Astrocyte (in vitro differentiated cells and primary cell): Measurements from ENCODE around the gene KRTAP10-6. TPM values are rescaled to one million over a fixed set of nuclear protein-coding genes. Genes with fewer than 3 reads are reported as not detected.
"Not testable (repeated sequence)": the region's sequence is repeated elsewhere in the genome, so short reads cannot be mapped to it uniquely, and the experiment has no call there.

Experiments
- DNase-seq: peaks from one replicate; pipeline ENCODE4 v3.0.0-alpha.2; 2010; ENCODE audit warnings: low read depth
- FAIRE-seq: peaks from 2 replicates; lab custom pipeline; 2011; peaks lifted over from hg19 to GRCh38; lab: Jason Lieb, UNC
- H2AFZ ChIP-seq: 2 replicates; pipeline ENCODE4 v1.6.0; 2012; ENCODE audit warnings: low read depth, low read length, inconsistent platforms
- H3K27ac ChIP-seq: 2 replicates; pipeline ENCODE4 v1.5.1; 2011; ENCODE audit warnings: low read depth, low read length, inconsistent platforms
- H3K27me3 ChIP-seq: 2 replicates; pipeline ENCODE4 v1.6.0; 2011; ENCODE audit warnings: low read length, inconsistent platforms; ENCODE audit not compliant: insufficient read depth
- H3K36me3 ChIP-seq: 2 replicates; pipeline ENCODE4 v1.5.1; 2011; ENCODE audit warnings: low read length, inconsistent platforms; ENCODE audit not compliant: insufficient read depth
- H3K4me1 ChIP-seq: 2 replicates; pipeline ENCODE4 v1.5.1; 2011; ENCODE audit warnings: low read length, inconsistent platforms; ENCODE audit not compliant: insufficient read depth
- H3K4me2 ChIP-seq: 2 replicates; pipeline ENCODE4 v1.6.0; 2012; ENCODE audit warnings: low read length, inconsistent platforms
- H3K4me3 ChIP-seq: 2 replicates; pipeline ENCODE4 v1.5.1; 2011; ENCODE audit warnings: low read depth, mild to moderate bottlenecking, low read length, inconsistent platforms; ENCODE audit not compliant: insufficient read depth
- H3K79me2 ChIP-seq: 2 replicates; pipeline ENCODE4 v1.6.0; 2012; ENCODE audit warnings: mild to moderate bottlenecking, low read length, inconsistent platforms; ENCODE audit not compliant: insufficient read depth
- H3K9ac ChIP-seq: 2 replicates; pipeline ENCODE4 v1.6.0; 2012; ENCODE audit warnings: mild to moderate bottlenecking, low read length, inconsistent platforms
- H3K9me3 ChIP-seq: 2 replicates; pipeline ENCODE4 v1.5.1; 2012; ENCODE audit warnings: low read depth, mild to moderate bottlenecking, low read length, inconsistent platforms; ENCODE audit not compliant: insufficient read depth
- H4K20me1 ChIP-seq: 2 replicates; pipeline ENCODE4 v1.6.0; 2012; ENCODE audit warnings: low read length, inconsistent platforms; ENCODE audit not compliant: insufficient read depth
- H3K27ac Mint-ChIP-seq: one replicate; pipeline ENCODE4 v1.8.0; 2021; ENCODE audit warnings: mild to moderate bottlenecking, mixed read lengths; ENCODE audit not compliant: unreplicated experiment
- H3K27me3 Mint-ChIP-seq: one replicate; pipeline ENCODE4 v1.8.0; 2021; ENCODE audit warnings: low read depth, mixed read lengths; ENCODE audit not compliant: unreplicated experiment
- H3K36me3 Mint-ChIP-seq: one replicate; pipeline ENCODE4 v1.8.0; 2021; ENCODE audit warnings: low read depth, mixed read lengths; ENCODE audit not compliant: unreplicated experiment
- H3K4me1 Mint-ChIP-seq: one replicate; pipeline ENCODE4 v1.8.0; 2021; ENCODE audit warnings: low read depth, mixed read lengths; ENCODE audit not compliant: unreplicated experiment
- H3K4me3 Mint-ChIP-seq: one replicate; pipeline ENCODE4 v1.8.0; 2021; ENCODE audit warnings: mild to moderate bottlenecking, moderate library complexity, mixed read lengths; ENCODE audit not compliant: unreplicated experiment
- H3K9me3 Mint-ChIP-seq: one replicate; pipeline ENCODE4 v1.8.0; 2021; ENCODE audit warnings: mild to moderate bottlenecking, mixed read lengths; ENCODE audit not compliant: unreplicated experiment
- EZH2 ChIP-seq: IDR thresholded peaks from 2 replicates; pipeline ENCODE4 v1.6.1; 2012; ENCODE audit warnings: mild to moderate bottlenecking, low read length, inconsistent platforms; ENCODE audit not compliant: insufficient read depth
- total RNA-seq: library from RNA; stranded (reverse); gene quantifications from 2 replicates; pipeline ENCODE4 v1.2.1, GENCODE V29; 2021
- TF ChIP-seq, protein P1 (sequence below): IDR thresholded peaks from 2 replicates; pipeline ENCODE4 v1.5.1; 2011; ENCODE audit warnings: low read depth, mild to moderate bottlenecking, inconsistent platforms, low read length, moderate library complexity; ENCODE audit not compliant: insufficient read depth

The KRTAP10-6 gene
- total RNA-seq, 1 donor from 2014 or later: not detected

DNA sequence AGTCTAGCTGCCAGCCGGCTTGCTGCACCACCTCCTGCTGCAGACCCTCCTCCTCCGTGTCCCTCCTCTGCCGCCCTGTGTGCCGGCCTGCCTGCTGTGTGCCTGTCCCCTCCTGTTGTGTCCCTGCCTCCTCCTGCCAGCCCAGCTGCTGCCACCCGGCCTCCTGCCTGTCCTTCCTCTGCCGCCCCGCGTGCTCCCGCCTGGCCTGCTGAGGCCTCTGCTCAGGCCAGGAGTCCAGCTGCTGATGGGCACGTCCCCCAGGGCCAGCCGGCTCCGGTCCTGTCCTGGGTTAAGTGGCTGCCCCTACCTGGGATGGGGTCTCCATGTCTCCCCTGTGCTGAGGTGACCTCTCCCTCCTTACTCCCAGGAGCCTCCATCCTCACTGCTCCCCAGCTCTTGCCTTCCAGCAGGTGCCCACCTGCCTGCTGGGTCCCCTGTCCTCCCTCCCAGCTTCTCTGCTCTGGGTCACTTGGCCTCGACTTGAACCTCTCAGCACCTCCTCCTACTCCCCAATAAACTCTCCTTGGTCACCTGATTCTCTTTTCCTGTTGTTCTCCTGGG, 20.4 kb upstream of the KRTAP10-6 start:
- H3K9ac ChIP-seq: no peak overlapping the region
- Mint-ChIP-seq H3K4me1 (no peaks in the 10 kb centered on the region), H3K27ac (no peak overlapping the region), H3K4me3 (no peak overlapping the region), H3K36me3 (peaks cover 2% of the 10 kb centered on the region), H3K9me3 (peaks cover 27% of the 10 kb centered on the region), H3K27me3 (peaks cover 21% of the 10 kb centered on the region)
- H3K4me3 ChIP-seq: no peak overlapping the region
- H3K4me2 ChIP-seq: no peak overlapping the region
- H3K4me1 ChIP-seq: no peaks in the 10 kb centered on the region
- no peaks in the 10 kb centered on the region for H3K27me3 ChIP-seq
- TF ChIP-seq, protein P1, sequence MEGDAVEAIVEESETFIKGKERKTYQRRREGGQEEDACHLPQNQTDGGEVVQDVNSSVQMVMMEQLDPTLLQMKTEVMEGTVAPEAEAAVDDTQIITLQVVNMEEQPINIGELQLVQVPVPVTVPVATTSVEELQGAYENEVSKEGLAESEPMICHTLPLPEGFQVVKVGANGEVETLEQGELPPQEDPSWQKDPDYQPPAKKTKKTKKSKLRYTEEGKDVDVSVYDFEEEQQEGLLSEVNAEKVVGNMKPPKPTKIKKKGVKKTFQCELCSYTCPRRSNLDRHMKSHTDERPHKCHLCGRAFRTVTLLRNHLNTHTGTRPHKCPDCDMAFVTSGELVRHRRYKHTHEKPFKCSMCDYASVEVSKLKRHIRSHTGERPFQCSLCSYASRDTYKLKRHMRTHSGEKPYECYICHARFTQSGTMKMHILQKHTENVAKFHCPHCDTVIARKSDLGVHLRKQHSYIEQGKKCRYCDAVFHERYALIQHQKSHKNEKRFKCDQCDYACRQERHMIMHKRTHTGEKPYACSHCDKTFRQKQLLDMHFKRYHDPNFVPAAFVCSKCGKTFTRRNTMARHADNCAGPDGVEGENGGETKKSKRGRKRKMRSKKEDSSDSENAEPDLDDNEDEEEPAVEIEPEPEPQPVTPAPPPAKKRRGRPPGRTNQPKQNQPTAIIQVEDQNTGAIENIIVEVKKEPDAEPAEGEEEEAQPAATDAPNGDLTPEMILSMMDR: no peak
- TF ChIP-seq EZH2: no peak
- no peaks in the 10 kb centered on the region for H3K36me3 ChIP-seq
- H3K9me3 ChIP-seq: peaks cover 9% of the 10 kb centered on the region
- H2AFZ ChIP-seq: no peak overlapping the region
- no peaks in the 10 kb centered on the region for H4K20me1 ChIP-seq
- no peak overlapping the region for H3K27ac ChIP-seq
- no peaks in the 10 kb centered on the region for H3K79me2 ChIP-seq
- DNase-seq (no peak), FAIRE-seq (no peak)

DNA sequence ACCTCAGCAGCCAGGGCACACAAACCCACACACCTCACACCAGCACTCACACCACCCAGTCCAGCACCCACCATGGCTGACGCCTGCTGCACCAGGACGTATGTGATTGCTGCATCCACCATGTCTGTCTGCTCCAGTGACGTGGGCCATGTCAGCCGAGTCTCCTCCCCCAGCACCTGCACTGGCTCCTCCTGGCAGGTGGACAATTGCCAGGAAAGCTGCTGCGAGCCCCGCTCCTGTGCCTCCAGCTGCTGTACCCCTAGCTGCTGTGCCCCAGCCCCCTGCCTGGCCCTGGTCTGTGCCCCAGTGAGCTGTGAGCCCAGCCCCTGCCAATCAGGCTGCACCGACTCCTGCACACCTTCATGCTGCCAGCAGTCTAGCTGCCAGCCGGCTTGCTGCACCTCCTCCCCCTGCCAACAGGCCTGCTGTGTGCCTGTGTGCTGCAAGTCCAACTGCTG, 19.8 kb upstream of the KRTAP10-6 start, which contains the start of gene KRTAP10-8:
Gene KRTAP10-8 (plus strand): TSS at position 51 of the 458 bp plus-strand sequence. CDS start 22 bp downstream, at position 73.
- Histone ChIP-seq H3K9ac (no peak within 1 kb of the TSS), H2AFZ (no peak within 1 kb of the TSS), H3K36me3 (no peaks in the 10 kb centered on the region), H3K4me2 (no peak within 1 kb of the TSS), H3K4me1 (no peaks in the 10 kb centered on the region), H3K4me3 (no peak within 1 kb of the TSS), H4K20me1 (no peaks in the 10 kb centered on the region), H3K27ac (no peak within 1 kb of the TSS), H3K79me2 (no peaks in the 10 kb centered on the region), H3K9me3 (peaks cover 9% of the 10 kb centered on the region), H3K27me3 (no peaks in the 10 kb centered on the region)
- DNase-seq (no peak), FAIRE-seq (no peak)
- TF ChIP-seq EZH2: no peak
- TF ChIP-seq, protein P1: no peak
- Mint-ChIP-seq H3K4me3 (no peak within 1 kb of the TSS), H3K27me3 (peaks cover 23% of the 10 kb centered on the region), H3K4me1 (no peaks in the 10 kb centered on the region), H3K27ac (no peak within 1 kb of the TSS), H3K9me3 (peaks cover 27% of the 10 kb centered on the region), H3K36me3 (peaks cover 2% of the 10 kb centered on the region)

DNA sequence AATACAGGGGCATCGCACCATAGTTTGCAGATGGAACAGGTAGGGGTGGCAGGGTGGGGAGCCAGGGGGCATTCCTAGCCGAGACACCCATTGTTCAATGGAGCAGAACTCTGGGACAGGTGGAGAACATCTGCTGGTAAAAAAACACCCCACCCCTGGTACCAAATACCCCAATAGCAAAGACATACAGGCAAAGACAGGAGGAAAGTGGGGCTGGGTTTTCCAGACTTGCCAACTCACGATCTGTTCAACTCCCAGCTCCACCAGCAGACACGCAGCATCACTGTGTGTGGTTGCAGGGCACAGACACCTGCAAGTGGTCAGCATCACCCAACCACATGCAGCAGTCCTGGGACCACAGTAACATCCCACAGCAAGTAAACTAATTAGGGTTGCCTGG, 19.2 kb upstream of the KRTAP10-6 start:
- DNase-seq (no peak), FAIRE-seq (no peak)
- Histone ChIP-seq H3K9me3 (peaks cover 9% of the 10 kb centered on the region), H3K9ac (no peak overlapping the region), H3K79me2 (no peaks in the 10 kb centered on the region), H3K4me1 (no peaks in the 10 kb centered on the region), H2AFZ (no peak overlapping the region), H3K27me3 (no peaks in the 10 kb centered on the region), H3K36me3 (no peaks in the 10 kb centered on the region), H4K20me1 (no peaks in the 10 kb centered on the region), H3K4me3 (no peak overlapping the region), H3K27ac (no peak overlapping the region), H3K4me2 (no peak overlapping the region)
- H3K27me3 Mint-ChIP-seq: peaks cover 21% of the 10 kb centered on the region
- H3K9me3 Mint-ChIP-seq: peaks cover 27% of the 10 kb centered on the region
- no peak overlapping the region for H3K27ac Mint-ChIP-seq
- H3K4me1 Mint-ChIP-seq: no peaks in the 10 kb centered on the region
- H3K36me3 Mint-ChIP-seq: peaks cover 2% of the 10 kb centered on the region
- no peak overlapping the region for H3K4me3 Mint-ChIP-seq
- TF ChIP-seq, protein P1: no peak
- TF ChIP-seq EZH2: no peak

DNA sequence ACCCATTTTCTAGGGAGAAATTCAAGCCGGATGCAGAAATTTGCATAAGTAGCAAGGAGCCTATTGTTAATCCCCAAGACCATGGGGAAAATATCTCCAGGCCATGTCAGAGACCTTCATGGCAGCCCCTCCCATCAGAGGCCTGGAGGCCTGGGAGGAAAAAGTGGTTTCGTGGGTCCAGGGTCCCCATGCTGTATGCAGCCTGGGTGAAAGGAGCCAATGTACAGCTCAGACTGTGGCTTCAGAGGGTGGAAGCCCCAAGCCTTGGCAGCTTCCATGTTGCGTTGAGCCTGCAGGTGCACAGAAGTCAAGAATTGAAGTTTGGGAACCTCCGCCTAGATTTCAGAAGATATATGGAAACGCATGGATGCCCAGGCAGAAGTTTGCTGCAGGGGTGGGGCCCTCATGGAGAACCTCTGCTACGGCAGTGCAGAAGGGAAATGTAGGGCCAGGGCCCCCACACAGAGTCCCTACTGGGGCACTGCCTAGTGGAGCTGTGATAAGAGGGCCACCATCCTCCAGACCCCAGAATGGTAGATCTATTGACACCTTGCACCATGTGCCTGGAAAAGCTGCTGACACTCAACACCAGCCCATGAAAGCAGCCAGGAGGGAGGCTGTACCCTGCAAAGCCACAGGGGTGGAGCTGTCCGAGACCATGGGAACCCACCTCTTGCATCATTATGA, 18.0 kb upstream of the KRTAP10-6 start:
- not testable (repeated sequence) for H2AFZ ChIP-seq, H3K79me2 ChIP-seq, H3K4me3 ChIP-seq, H3K4me1 Mint-ChIP-seq, H4K20me1 ChIP-seq, H3K27ac Mint-ChIP-seq, H3K9ac ChIP-seq, H3K4me1 ChIP-seq, H3K4me3 Mint-ChIP-seq, DNase-seq, H3K27me3 ChIP-seq, FAIRE-seq, H3K36me3 Mint-ChIP-seq, H3K27ac ChIP-seq, H3K36me3 ChIP-seq, H3K9me3 ChIP-seq, H3K4me2 ChIP-seq
- H3K27me3 Mint-ChIP-seq: peaks cover 16% of the 10 kb centered on the region
- H3K9me3 Mint-ChIP-seq: peaks cover 27% of the 10 kb centered on the region
